ENCODE measurements around the gene ADD1.

GRCh38 chr4:2965262-2965661 is 121.6 kb downstream of the ADD1 start:
- TF ChIP-seq CTCF (IDR thresholded peaks at IDR 0.05) (no peak), EZH2 (IDR thresholded peaks at IDR 0.05; ENCODE audit: borderline replicate concordance, insufficient read depth, low read depth, low read length, poor library complexity, severe bottlenecking) (no peak)
